Keratinocyte (primary cell): ENCODE results near the gene ARID1B. TPM values are rescaled to one million over a fixed set of nuclear protein-coding genes. Genes with fewer than 3 reads are reported as not detected.

Source experiments
- DNase-seq: peaks from one replicate; pipeline ENCODE4 v3.0.0-alpha.2; 2011; ENCODE audit warnings: low read depth, missing footprints, low spot score
- FAIRE-seq: peaks from 2 replicates; lab custom pipeline; 2011; peaks lifted over from hg19 to GRCh38; lab: Jason Lieb, UNC
- H2AFZ ChIP-seq: 2 replicates; pipeline ENCODE4 v1.6.0; 2012; ENCODE audit warnings: low read length, control low read depth, inconsistent platforms; ENCODE audit not compliant: control insufficient read depth
- H3K27ac ChIP-seq: 2 replicates; pipeline ENCODE4 v1.5.1; 2011; ENCODE audit warnings: low read length; ENCODE audit not compliant: control insufficient read depth, insufficient read depth
- H3K27me3 ChIP-seq: 3 replicates; pipeline ENCODE4 v1.6.0; 2011; ENCODE audit warnings: low read length; ENCODE audit not compliant: control insufficient read depth, insufficient read depth; ENCODE audit errors: extremely low read depth
- H3K36me3 ChIP-seq, 2 experiments: 2 replicates in 1 of 2; 3 replicates in 1 of 2; pipeline ENCODE4 v1.5.1; 2011; ENCODE audit warnings: low read length in 2 of 2, mild to moderate bottlenecking in 1 of 2; ENCODE audit not compliant: control insufficient read depth in 2 of 2, insufficient read depth in 2 of 2; ENCODE audit errors: extremely low read depth in 1 of 2
- H3K4me1 ChIP-seq: 3 replicates; pipeline ENCODE4 v1.5.1; 2011; ENCODE audit warnings: low read length; ENCODE audit not compliant: control insufficient read depth, insufficient read depth; ENCODE audit errors: extremely low read depth
- H3K4me2 ChIP-seq: 3 replicates; pipeline ENCODE4 v1.6.0; 2011; ENCODE audit warnings: low read depth, low read length; ENCODE audit not compliant: control insufficient read depth, insufficient read depth; ENCODE audit errors: extremely low read depth
- H3K4me3 ChIP-seq, 3 experiments: fragments of 200-600 bp in 1 of 3; sonication (generic) in 1 of 3; 2 replicates in 2 of 3; 3 replicates in 1 of 3; pipeline ENCODE4 v1.5.1; 2011 to 2016; ENCODE audit warnings: low read length in 3 of 3, mild to moderate bottlenecking in 3 of 3, control low read depth in 2 of 3, inconsistent platforms in 1 of 3, low read depth in 1 of 3, mixed read lengths in 1 of 3, mixed run types in 1 of 3, moderate library complexity in 1 of 3; ENCODE audit not compliant: control insufficient read depth in 2 of 3, insufficient read depth in 2 of 3; ENCODE audit errors: extremely low read depth in 1 of 3
- H3K79me2 ChIP-seq: 2 replicates; pipeline ENCODE4 v1.6.0; 2012; ENCODE audit warnings: low read length; ENCODE audit not compliant: control insufficient read depth, insufficient read depth
- H3K9ac ChIP-seq: 3 replicates; pipeline ENCODE4 v1.6.0; 2011; ENCODE audit warnings: low read length; ENCODE audit not compliant: control insufficient read depth, insufficient read depth; ENCODE audit errors: extremely low read depth
- H3K9me1 ChIP-seq: 3 replicates; pipeline ENCODE4 v1.6.0; 2011; ENCODE audit warnings: low read length; ENCODE audit not compliant: control insufficient read depth, insufficient read depth; ENCODE audit errors: extremely low read depth
- H3K9me3 ChIP-seq: 2 replicates; pipeline ENCODE4 v1.5.1; 2012; ENCODE audit warnings: low read depth, low read length; ENCODE audit not compliant: control insufficient read depth
- H4K20me1 ChIP-seq: 3 replicates; pipeline ENCODE4 v1.6.0; 2011; ENCODE audit warnings: low read length; ENCODE audit not compliant: control insufficient read depth, insufficient read depth; ENCODE audit errors: extremely low read depth
- CTCF ChIP-seq, 3 experiments: IDR thresholded peaks in 1 of 3; conservative IDR thresholded peaks in 1 of 3; optimal IDR thresholded peaks in 1 of 3; 2 replicates in 2 of 3; 3 replicates in 1 of 3; pipeline versions ENCODE3 to v1.5.1; 2011; ENCODE audit warnings: low read length in 3 of 3, mild to moderate bottlenecking in 3 of 3, moderate library complexity in 2 of 3, control low read depth in 1 of 3, inconsistent platforms in 1 of 3; ENCODE audit not compliant: insufficient read depth in 2 of 3; ENCODE audit errors: extremely low read depth in 1 of 3
- EZH2 ChIP-seq: IDR thresholded peaks from one replicate; pipeline ENCODE4 v1.6.1; 2012; ENCODE audit warnings: inconsistent platforms, mild to moderate bottlenecking, low read length, moderate library complexity
- dilution Hi-C: fragments of 300-500 bp; cut with MboI; formaldehyde crosslinking; loops from one replicate; pipeline ENCODE4 v1.7.0; 2020; ENCODE audit warnings: low sequenced_read_pairs; ENCODE audit not compliant: extremely low pct_ligation_motif_present
- polyA plus RNA-seq, 5 experiments: library from polyadenylated mRNA; depleted of rRNA in 3 of 5; stranded (reverse) in 3 of 5; stranded (forward) in 1 of 5; unstranded in 1 of 5; fragments of >200 nt; gene quantifications; 1 replicate in 1 of 5; 2 replicates in 3 of 5; 3 replicates in 1 of 5; pipeline versions ENCODE4 v1.2.1 to v1.2.3, GENCODE V29; 2011 to 2012; ENCODE audit warnings: missing spikeins in 2 of 5, low read depth in 1 of 5, low replicate concordance in 1 of 5

Gene ARID1B
- polyA plus RNA-seq, 1 donor (not counting 4 experiments of a cell fraction or from before 2014, with no cell fraction given) = 14.9 TPM

GRCh38 chr6:156876302-156876701 lies 99.1 kb downstream of the ARID1B start:
- Histone ChIP-seq H3K4me3 (no peak overlapping the region), H3K36me3 (no peaks in the 10 kb centered on the region), H4K20me1 (no peaks in the 10 kb centered on the region), H3K9ac (no peak overlapping the region), H3K9me3 (no peaks in the 10 kb centered on the region), H3K27ac (no peak overlapping the region), H3K27me3 (no peaks in the 10 kb centered on the region), H3K9me1 (no peaks in the 10 kb centered on the region), H3K4me2 (no peak overlapping the region), H3K79me2 (peaks cover 34% of the 10 kb centered on the region), H3K4me1 (no peaks in the 10 kb centered on the region), H2AFZ (no peak overlapping the region)
- TF ChIP-seq EZH2 (no peak), CTCF (optimal IDR thresholded peaks at IDR 0.05 in 1 of 3, IDR thresholded peaks at IDR 0.05 in 1 of 3, conservative IDR thresholded peaks at IDR 0.05 in 1 of 3; ENCODE audit: extremely low read depth in 1 of 3, insufficient read depth in 2 of 3, low read length in 3 of 3) (peak; percentile 25 to 64 (median 27))
- FAIRE-seq = no peak
- dilution Hi-C loops = no loop called here
- no peak for DNase-seq

GRCh38 chr6:156877126-156877863 lies 100.1 kb downstream of the ARID1B start:
- dilution Hi-C loops = no loop called here

More at GRCh38 chr6:156877126-156877863, 100.1 kb downstream of the ARID1B start:
- Histone ChIP-seq H3K27ac (no peak overlapping the region), H3K79me2 (peaks cover 42% of the 10 kb centered on the region), H2AFZ (no peak overlapping the region), H3K27me3 (no peaks in the 10 kb centered on the region), H3K4me3 (no peak overlapping the region), H3K36me3 (no peaks in the 10 kb centered on the region), H3K9me3 (no peaks in the 10 kb centered on the region), H4K20me1 (no peaks in the 10 kb centered on the region), H3K9ac (no peak overlapping the region), H3K4me1 (no peaks in the 10 kb centered on the region), H3K4me2 (no peak overlapping the region), H3K9me1 (no peaks in the 10 kb centered on the region)
- FAIRE-seq (no peak), DNase-seq (no peak)
- TF ChIP-seq EZH2 (no peak), CTCF (optimal IDR thresholded peaks at IDR 0.05 in 1 of 3, IDR thresholded peaks at IDR 0.05 in 1 of 3, conservative IDR thresholded peaks at IDR 0.05 in 1 of 3; ENCODE audit: extremely low read depth in 1 of 3, insufficient read depth in 2 of 3, low read length in 3 of 3) (no peak)
